H9 (cell line): ENCODE data around the gene CKM. TPM values are rescaled to one million over a fixed set of nuclear protein-coding genes. Genes with fewer than 3 reads are reported as not detected.
A peak's percentile ranks its signal among the peaks of the same experiment; 100 is the strongest.

Experiments
- DNase-seq: peaks from one replicate; pipeline ENCODE4 v3.0.0-alpha.2; 2017
- H2AFZ ChIP-seq: one replicate; pipeline ENCODE4 v1.6.1; 2013; ENCODE audit warnings: mild to moderate bottlenecking, low read length, control low read depth, moderate library complexity
- H2AK5ac ChIP-seq: 2 replicates; pipeline ENCODE4 v1.6.1; 2013; ENCODE audit warnings: low read length, control low read depth, mixed read lengths; ENCODE audit not compliant: insufficient read length
- H2BK120ac ChIP-seq: one replicate; pipeline ENCODE4 v1.6.1; 2013; ENCODE audit warnings: low read depth, mild to moderate bottlenecking, low read length, control low read depth, inconsistent platforms; ENCODE audit not compliant: poor library complexity, severe bottlenecking
- H2BK12ac ChIP-seq: 2 replicates; pipeline ENCODE4 v1.6.1; 2013; ENCODE audit warnings: low read length, control low read depth, mixed read lengths, low read depth; ENCODE audit not compliant: insufficient read length
- H2BK15ac ChIP-seq: 2 replicates; pipeline ENCODE4 v1.6.1; 2013; ENCODE audit warnings: low read depth, low read length, control low read depth
- H2BK20ac ChIP-seq: one replicate; pipeline ENCODE4 v1.6.1; 2013; ENCODE audit warnings: low read depth, mild to moderate bottlenecking, low read length, control low read depth, inconsistent platforms; ENCODE audit not compliant: poor library complexity, severe bottlenecking
- H2BK5ac ChIP-seq: 2 replicates; pipeline ENCODE4 v1.6.1; 2013; ENCODE audit warnings: low read length, control low read depth, mixed read lengths; ENCODE audit not compliant: insufficient read length
- H3K14ac ChIP-seq: 2 replicates; pipeline ENCODE4 v1.6.1; 2013; ENCODE audit warnings: low read length, control low read depth; ENCODE audit not compliant: insufficient read depth
- H3K18ac ChIP-seq: 2 replicates; pipeline ENCODE4 v1.6.1; 2013; ENCODE audit warnings: low read depth, mild to moderate bottlenecking, mixed read lengths, low read length, control low read depth; ENCODE audit not compliant: insufficient read length
- H3K23ac ChIP-seq: 2 replicates; pipeline ENCODE4 v1.6.1; 2013; ENCODE audit warnings: low read length, control low read depth, mixed read lengths, low read depth; ENCODE audit not compliant: insufficient read length
- H3K23me2 ChIP-seq: 2 replicates; pipeline ENCODE4 v1.6.1; 2013; ENCODE audit warnings: low read depth, mild to moderate bottlenecking, mixed read lengths, low read length, control low read depth; ENCODE audit not compliant: insufficient read length, poor library complexity, severe bottlenecking
- H3K27ac ChIP-seq: 2 replicates; pipeline ENCODE4 v1.5.1; 2013; ENCODE audit warnings: low read length, control low read depth, mixed read lengths, low read depth; ENCODE audit not compliant: insufficient read length
- H3K27me3 ChIP-seq: 2 replicates; pipeline ENCODE4 v1.6.1; 2013; ENCODE audit warnings: low read length, control low read depth, inconsistent platforms; ENCODE audit not compliant: insufficient read depth
- H3K4ac ChIP-seq: 2 replicates; pipeline ENCODE4 v1.6.1; 2013; ENCODE audit warnings: low read depth, mild to moderate bottlenecking, control low read depth, inconsistent platforms, low read length, moderate library complexity
- H3K4me1 ChIP-seq: 2 replicates; pipeline ENCODE4 v1.6.1; 2013; ENCODE audit warnings: low read length, control low read depth, inconsistent platforms; ENCODE audit not compliant: insufficient read depth
- H3K4me2 ChIP-seq: 2 replicates; pipeline ENCODE4 v1.6.1; 2013; ENCODE audit warnings: low read length, control low read depth, mixed read lengths; ENCODE audit not compliant: insufficient read length, insufficient read depth
- H3K56ac ChIP-seq: 2 replicates; pipeline ENCODE4 v1.6.1; 2013; ENCODE audit warnings: low read depth, mild to moderate bottlenecking, mixed read lengths, low read length, control low read depth; ENCODE audit not compliant: insufficient read length
- H3K79me1 ChIP-seq: 2 replicates; pipeline ENCODE4 v1.6.1; 2013; ENCODE audit warnings: low read depth, mild to moderate bottlenecking, moderate library complexity, low read length, control low read depth, inconsistent platforms; ENCODE audit not compliant: insufficient read depth, poor library complexity, severe bottlenecking
- H3K79me2 ChIP-seq: 2 replicates; pipeline ENCODE4 v1.6.1; 2013; ENCODE audit warnings: low read length, control low read depth, inconsistent platforms; ENCODE audit not compliant: insufficient read depth
- H3K9ac ChIP-seq: 2 replicates; pipeline ENCODE4 v1.6.1; 2013; ENCODE audit warnings: low read length, control low read depth, mixed read lengths; ENCODE audit not compliant: insufficient read length; ENCODE audit errors: extremely low read depth
- H3K9me3 ChIP-seq: one replicate; pipeline ENCODE4 v1.6.1; 2013; ENCODE audit warnings: low read depth, low read length, inconsistent platforms; ENCODE audit not compliant: control insufficient read depth
- H3T11ph ChIP-seq: one replicate; pipeline ENCODE4 v1.6.1; 2013; ENCODE audit warnings: mild to moderate bottlenecking, low read length, control low read depth, inconsistent platforms
- H4K20me1 ChIP-seq: one replicate; pipeline ENCODE4 v1.6.1; 2013; ENCODE audit not compliant: control insufficient read depth, insufficient read length, insufficient read depth
- H4K5ac ChIP-seq: 2 replicates; pipeline ENCODE4 v1.6.1; 2013; ENCODE audit warnings: low read depth, mild to moderate bottlenecking, mixed read lengths, low read length, control low read depth; ENCODE audit not compliant: insufficient read length
- H4K8ac ChIP-seq: replicated peaks from 2 replicates; pipeline ENCODE4 v1.6.1; 2013; ENCODE audit warnings: low read length, control low read depth, mixed read lengths, low read depth; ENCODE audit not compliant: insufficient read length
- H4K91ac ChIP-seq: 2 replicates; pipeline ENCODE4 v1.6.1; 2013; ENCODE audit warnings: low read depth, mild to moderate bottlenecking, moderate library complexity, mixed read lengths, low read length, control low read depth; ENCODE audit not compliant: insufficient read length
- H3K27ac Mint-ChIP-seq, 3 experiments: 2 replicates in 2 of 3; 3 replicates in 1 of 3; pipeline ENCODE4 v1.8.0; 2020 to 2021; ENCODE audit warnings: mixed read lengths in 3 of 3, mild to moderate bottlenecking in 1 of 3, moderate library complexity in 1 of 3
- H3K27me3 Mint-ChIP-seq: 2 replicates; pipeline ENCODE4 v1.8.0; 2021; ENCODE audit warnings: low read depth, mild to moderate bottlenecking, moderate library complexity, mixed read lengths
- H3K36me3 Mint-ChIP-seq, 3 experiments: 2 replicates in 2 of 3; 3 replicates in 1 of 3; pipeline ENCODE4 v1.8.0; 2020 to 2021; ENCODE audit warnings: low read depth in 3 of 3, mixed read lengths in 3 of 3; ENCODE audit not compliant: insufficient read depth in 1 of 3
- H3K4me1 Mint-ChIP-seq, 2 experiments: 2 replicates each; pipeline ENCODE4 v1.8.0; 2020; ENCODE audit warnings: mixed read lengths in 2 of 2
- H3K4me3 Mint-ChIP-seq, 2 experiments: 2 replicates in 1 of 2; 3 replicates in 1 of 2; pipeline ENCODE4 v1.8.0; 2020 to 2021; ENCODE audit warnings: mild to moderate bottlenecking in 2 of 2, mixed read lengths in 2 of 2, moderate library complexity in 1 of 2
- H3K9me3 Mint-ChIP-seq, 2 experiments: 2 replicates in 1 of 2; 3 replicates in 1 of 2; pipeline ENCODE4 v1.8.0; 2020; ENCODE audit warnings: mild to moderate bottlenecking in 2 of 2, mixed read lengths in 2 of 2, moderate library complexity in 1 of 2
- CTCF ChIP-seq: fragments of 200-600 bp; sonication (generic); conservative IDR thresholded peaks from 3 replicates; pipeline ENCODE4 v1.8.0; 2021; ENCODE audit warnings: antibody characterized with exemption, mild to moderate bottlenecking
- WGBS: extraction: QIAGEN DNeasy Blood & Tissue Kit; methylation state at CpG from one replicate; pipeline ENCODE4 v1.1.7; 2013; ENCODE audit warnings: missing lambda C conversion rate, low lambda C conversion rate, mixed read lengths; ENCODE audit not compliant: insufficient read length; ENCODE audit errors: extremely low coverage; 5-methylcytosine and 5-hydroxymethylcytosine counted together
- total RNA-seq: library from RNA; stranded (reverse); gene quantifications from 2 replicates; pipeline ENCODE4 v1.2.1, GENCODE V29; 2021

The CKM gene
- total RNA-seq, 1 experiment from 2014 or later, result not detected

DNA sequence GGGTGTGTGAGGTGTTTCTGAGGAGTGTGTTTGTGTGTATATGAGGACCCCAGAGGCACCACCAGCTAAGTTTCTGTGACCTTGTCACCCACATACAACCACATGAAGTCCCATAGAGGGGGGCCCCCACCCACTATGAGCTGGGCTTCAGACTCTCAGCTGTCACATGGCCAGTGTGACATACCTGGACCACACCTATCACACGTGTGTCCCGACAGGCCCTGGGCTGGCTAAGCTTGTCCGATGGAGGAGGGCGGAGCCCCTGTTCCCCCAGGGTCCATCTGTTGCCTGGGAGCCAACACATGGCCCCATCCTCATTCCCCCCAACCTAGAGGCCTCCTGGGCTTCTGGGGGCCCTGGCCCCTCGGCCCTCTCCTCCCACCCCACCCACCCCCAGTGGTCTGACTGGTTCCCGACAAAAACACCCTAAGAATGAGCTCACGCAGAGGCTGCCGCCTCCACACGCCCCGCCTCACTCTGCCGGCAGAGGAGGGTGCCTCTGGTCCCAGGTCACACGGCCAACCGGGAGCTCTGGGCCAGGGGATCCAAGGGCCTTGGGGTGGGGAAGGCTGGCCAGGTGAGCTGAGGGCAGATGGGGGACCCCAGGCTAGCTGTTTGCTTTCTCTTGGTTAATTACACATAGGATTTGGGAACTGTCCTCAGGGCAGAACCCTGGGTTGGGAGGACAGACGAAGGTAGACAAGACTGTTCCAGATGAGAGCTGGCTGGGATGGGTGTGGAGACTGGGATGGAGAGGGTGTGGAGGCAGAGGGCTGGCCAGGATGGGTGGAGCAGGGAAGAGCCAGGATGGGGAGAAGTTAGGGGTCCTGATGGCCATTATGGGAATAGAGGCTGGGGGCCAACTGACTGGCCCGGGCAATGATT lies 22.2 kb upstream of the CKM start:
- Histone ChIP-seq H3K9ac (no peak overlapping the region), H2BK15ac (no peak overlapping the region), H4K8ac (no peak overlapping the region), H4K91ac (no peak overlapping the region), H3K4me2 (no peak overlapping the region), H3K18ac (no peak overlapping the region), H4K5ac (no peak overlapping the region), H2AK5ac (no peak overlapping the region), H2BK12ac (no peak overlapping the region), H3K23me2 (peaks cover 12% of the 10 kb centered on the region), H3K14ac (no peak overlapping the region; the same call in 1 of the 2 replicates), H2BK120ac (no peak overlapping the region), H3K79me1 (no peaks in the 10 kb centered on the region), H3K27ac (no peak overlapping the region), H4K20me1 (peaks cover 4% of the 10 kb centered on the region), H2BK5ac (no peak overlapping the region), H3K9me3 (no peaks in the 10 kb centered on the region), H3K27me3 (peaks cover 4% of the 10 kb centered on the region), H2AFZ (no peak overlapping the region), H3K4ac (no peak overlapping the region), H3K4me1 (0 out of 2 replicates have a peak, but pooled peaks cover 2% of the 10 kb centered on the region), H3K56ac (no peak overlapping the region), H3K79me2 (no peaks in the 10 kb centered on the region), H3K23ac (no peak overlapping the region), H2BK20ac (no peak overlapping the region), H3T11ph (no peak overlapping the region)
- peaks cover 4 to 11% (median 10%) of the 10 kb centered on the region in 3 experiments; a peak in 6 of 7 replicates for H3K36me3 Mint-ChIP-seq
- H3K27ac Mint-ChIP-seq, result no peak overlapping the region
- no CpG with 5 or more reads among the region's 15 CpGs for WGBS
- H3K4me1 Mint-ChIP-seq, result peaks cover 12 to 24% of the 10 kb centered on the region in 2 experiments; a peak in 3 of 4 replicates
- peaks cover 8% of the 10 kb centered on the region for H3K27me3 Mint-ChIP-seq
- DNase-seq, result no peak
- peak overlapping the region in 1 of 2 experiments; percentile 4; a peak in 1 of 5 replicates for H3K4me3 Mint-ChIP-seq
- no peaks in the 10 kb centered on the region; a peak in 1 of 5 replicates for H3K9me3 Mint-ChIP-seq
- TF ChIP-seq CTCF, result no peak
